Fibroblast of the aortic adventitia (primary cell): ENCODE data around the gene ZFAND3. TPM values are rescaled to one million over a fixed set of nuclear protein-coding genes. Genes with fewer than 3 reads are reported as not detected.

Experiments
- DNase-seq: peaks from one replicate; pipeline ENCODE4 v3.0.0-alpha.2; 2010; ENCODE audit warnings: low read depth
- H3K4me3 ChIP-seq: 2 replicates; pipeline ENCODE4 v1.5.1; 2011; ENCODE audit warnings: low read depth, mild to moderate bottlenecking, control low read depth, low read length, moderate library complexity
- total RNA-seq: library from RNA; depleted of rRNA; stranded (reverse); fragments of >200 nt; gene quantifications from 2 replicates; pipeline ENCODE4 v1.2.3, GENCODE V29; 2012; ENCODE audit warnings: low replicate concordance
- TF ChIP-seq, protein P1 (sequence below): IDR thresholded peaks from 2 replicates; pipeline ENCODE4 v1.5.1; 2011; ENCODE audit warnings: mild to moderate bottlenecking, low read length, control low read depth, inconsistent platforms; ENCODE audit not compliant: insufficient read depth

ZFAND3 gene
- total RNA-seq, 1 donor: 31.3 TPM

DNA sequence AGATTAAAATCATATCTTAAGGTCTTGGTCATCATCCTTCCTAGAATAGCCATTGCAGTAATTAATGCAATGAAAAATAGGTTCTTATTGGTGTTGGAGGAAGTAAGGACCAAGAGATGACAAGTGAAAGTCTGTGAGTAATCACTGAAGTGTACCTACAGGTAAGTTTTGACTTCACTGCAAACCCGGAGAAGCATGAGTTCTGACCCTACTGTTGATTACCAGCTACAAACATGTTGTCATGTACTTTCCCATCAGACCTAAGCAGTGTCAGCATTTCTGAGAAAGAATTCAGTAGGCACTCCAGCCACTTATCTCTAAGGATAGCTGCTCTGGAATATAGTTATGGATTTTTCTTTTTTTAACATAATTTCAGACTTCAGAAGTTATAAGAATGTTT lies 280.9 kb downstream of the ZFAND3 start:
- no peak for DNase-seq
- no peak overlapping the region for H3K4me3 ChIP-seq
- TF ChIP-seq, protein P1, sequence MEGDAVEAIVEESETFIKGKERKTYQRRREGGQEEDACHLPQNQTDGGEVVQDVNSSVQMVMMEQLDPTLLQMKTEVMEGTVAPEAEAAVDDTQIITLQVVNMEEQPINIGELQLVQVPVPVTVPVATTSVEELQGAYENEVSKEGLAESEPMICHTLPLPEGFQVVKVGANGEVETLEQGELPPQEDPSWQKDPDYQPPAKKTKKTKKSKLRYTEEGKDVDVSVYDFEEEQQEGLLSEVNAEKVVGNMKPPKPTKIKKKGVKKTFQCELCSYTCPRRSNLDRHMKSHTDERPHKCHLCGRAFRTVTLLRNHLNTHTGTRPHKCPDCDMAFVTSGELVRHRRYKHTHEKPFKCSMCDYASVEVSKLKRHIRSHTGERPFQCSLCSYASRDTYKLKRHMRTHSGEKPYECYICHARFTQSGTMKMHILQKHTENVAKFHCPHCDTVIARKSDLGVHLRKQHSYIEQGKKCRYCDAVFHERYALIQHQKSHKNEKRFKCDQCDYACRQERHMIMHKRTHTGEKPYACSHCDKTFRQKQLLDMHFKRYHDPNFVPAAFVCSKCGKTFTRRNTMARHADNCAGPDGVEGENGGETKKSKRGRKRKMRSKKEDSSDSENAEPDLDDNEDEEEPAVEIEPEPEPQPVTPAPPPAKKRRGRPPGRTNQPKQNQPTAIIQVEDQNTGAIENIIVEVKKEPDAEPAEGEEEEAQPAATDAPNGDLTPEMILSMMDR: no peak

DNA sequence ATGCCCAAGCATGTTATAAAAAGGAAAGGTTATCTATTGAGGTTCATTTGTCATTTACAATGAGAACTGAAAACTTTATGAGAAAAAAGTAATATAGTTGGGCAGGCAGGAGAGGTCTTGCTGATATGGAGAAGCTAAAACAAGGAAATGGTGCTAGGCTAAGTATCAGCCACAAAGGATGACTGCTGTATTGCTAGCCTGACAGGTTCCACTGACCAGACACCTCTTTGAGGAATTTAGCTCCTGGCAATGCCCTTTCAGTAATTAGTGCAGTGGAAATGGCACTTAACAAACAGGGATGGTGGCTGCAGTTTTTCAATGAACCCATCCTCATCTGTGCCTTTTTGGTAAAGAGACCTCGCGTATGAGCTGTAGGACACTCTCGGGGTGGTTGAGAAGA lies 284.4 kb downstream of the ZFAND3 start:
- no peak for DNase-seq
- TF ChIP-seq, protein P1: no peak
- H3K4me3 ChIP-seq: no peak overlapping the region

DNA sequence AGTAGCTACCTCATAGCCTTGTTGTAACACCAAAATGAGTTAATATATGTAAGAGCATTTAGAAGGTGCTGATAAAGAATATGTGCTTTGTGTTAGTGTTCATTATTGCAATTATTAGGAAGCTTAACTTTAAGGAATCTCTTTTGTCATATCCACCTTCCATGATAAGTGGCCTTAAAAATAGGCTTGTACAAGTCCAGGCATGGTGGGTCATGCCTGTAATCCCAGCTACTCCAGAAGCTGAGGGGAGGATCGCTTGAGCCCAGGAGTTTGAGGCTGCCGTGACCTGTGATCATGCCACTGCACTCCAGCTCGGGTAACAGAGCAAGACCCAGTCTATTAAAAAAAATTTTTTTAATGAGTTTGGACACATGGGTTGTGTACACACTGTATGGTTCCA lies 285.5 kb downstream of the ZFAND3 start:
- no peak overlapping the region for H3K4me3 ChIP-seq
- DNase-seq: no peak
- TF ChIP-seq, protein P1: no peak

DNA sequence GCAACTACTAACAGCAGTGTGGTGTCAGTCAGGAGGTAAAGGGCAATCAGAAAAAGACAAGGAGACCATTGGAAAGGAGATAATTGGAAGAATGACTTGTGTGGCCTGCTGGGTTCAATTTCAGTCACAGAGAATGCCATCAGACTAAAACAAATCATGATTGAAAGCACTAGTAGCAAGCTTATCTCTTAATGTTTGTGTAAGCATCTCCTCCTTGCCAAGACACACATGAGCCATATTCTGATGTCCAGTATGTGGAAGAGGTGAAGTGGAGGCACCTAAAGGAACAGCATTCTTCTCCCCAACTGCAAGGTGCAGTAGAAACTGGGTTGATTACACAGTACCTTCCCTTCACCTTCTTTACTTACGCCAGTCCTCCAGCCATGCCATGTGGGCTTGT lies 287.5 kb downstream of the ZFAND3 start:
- H3K4me3 ChIP-seq: no peak overlapping the region
- TF ChIP-seq, protein P1: no peak
- no peak for DNase-seq

DNA sequence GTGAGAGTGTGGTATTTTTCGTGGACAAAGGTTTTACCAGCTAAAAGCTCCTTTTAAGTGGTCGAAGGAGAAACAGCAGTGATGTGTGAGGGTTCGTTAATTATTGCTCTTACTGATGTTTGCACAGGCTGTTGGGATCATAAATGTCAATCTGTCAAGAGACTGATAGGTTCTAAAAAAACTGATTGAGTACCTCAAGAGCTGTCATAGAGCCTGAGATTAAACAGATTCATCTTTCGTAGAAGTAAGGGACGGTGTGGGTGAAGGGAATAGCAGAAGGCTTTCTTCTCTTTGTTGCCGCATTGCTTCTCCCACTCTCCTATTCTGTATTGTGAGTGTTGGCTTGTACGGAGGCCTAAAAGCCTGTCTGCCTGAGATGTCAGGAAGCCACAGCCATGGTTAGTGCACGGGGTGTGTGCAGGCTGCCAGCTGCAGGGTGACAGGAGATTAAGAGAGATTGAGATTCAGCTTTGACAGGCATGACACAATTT lies 291.0 kb downstream of the ZFAND3 start:
- TF ChIP-seq, protein P1: no peak
- no peak for DNase-seq
- no peak overlapping the region for H3K4me3 ChIP-seq

DNA sequence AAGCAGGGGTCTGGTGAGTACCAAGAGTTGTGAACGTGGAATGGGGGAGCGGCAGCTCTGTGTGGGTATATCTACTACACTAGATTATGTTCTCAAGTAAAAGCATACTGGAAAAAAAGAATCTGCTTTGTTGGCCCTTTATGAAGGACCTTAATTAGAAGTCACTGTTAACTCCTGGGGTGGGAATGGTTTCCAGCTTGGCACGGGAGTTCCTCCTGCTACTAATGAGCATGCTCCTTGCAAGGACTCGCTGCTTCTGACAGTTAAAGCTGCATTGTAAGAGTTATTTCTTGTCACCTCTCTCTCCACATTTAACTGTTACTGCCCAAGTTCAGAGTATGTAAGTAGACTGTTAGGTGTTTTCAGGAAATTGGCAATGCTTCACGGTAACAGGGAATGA lies 292.7 kb downstream of the ZFAND3 start:
- no peak for DNase-seq
- TF ChIP-seq, protein P1: no peak
- H3K4me3 ChIP-seq: no peak overlapping the region
